ENCODE data around the gene TRIM71.

Gene TRIM71

GRCh38 chr3:32813180-32813579 lies 4.6 kb upstream of the TRIM71 start:
- H3K4me3 ChIP-seq (ENCODE audit: insufficient read depth, low read length, poor library complexity, severe bottlenecking), result no peak overlapping the region
- H3K4me2 ChIP-seq (ENCODE audit: low read depth, low read length, poor library complexity, severe bottlenecking), result no peak overlapping the region
- no peaks in the 10 kb centered on the region for H3K9me2 ChIP-seq (replicated peaks; ENCODE audit: insufficient read depth, low read length)
- H4K20me1 ChIP-seq (ENCODE audit: low read depth, low read length), result no peaks in the 10 kb centered on the region
- TF ChIP-seq, protein P1, sequence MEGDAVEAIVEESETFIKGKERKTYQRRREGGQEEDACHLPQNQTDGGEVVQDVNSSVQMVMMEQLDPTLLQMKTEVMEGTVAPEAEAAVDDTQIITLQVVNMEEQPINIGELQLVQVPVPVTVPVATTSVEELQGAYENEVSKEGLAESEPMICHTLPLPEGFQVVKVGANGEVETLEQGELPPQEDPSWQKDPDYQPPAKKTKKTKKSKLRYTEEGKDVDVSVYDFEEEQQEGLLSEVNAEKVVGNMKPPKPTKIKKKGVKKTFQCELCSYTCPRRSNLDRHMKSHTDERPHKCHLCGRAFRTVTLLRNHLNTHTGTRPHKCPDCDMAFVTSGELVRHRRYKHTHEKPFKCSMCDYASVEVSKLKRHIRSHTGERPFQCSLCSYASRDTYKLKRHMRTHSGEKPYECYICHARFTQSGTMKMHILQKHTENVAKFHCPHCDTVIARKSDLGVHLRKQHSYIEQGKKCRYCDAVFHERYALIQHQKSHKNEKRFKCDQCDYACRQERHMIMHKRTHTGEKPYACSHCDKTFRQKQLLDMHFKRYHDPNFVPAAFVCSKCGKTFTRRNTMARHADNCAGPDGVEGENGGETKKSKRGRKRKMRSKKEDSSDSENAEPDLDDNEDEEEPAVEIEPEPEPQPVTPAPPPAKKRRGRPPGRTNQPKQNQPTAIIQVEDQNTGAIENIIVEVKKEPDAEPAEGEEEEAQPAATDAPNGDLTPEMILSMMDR (IDR thresholded peaks at IDR 0.05; ENCODE audit: insufficient read depth, low read length, poor library complexity, severe bottlenecking), result no peak
- no peak for TF ChIP-seq EZH2phosphoT487 (conservative IDR thresholded peaks at IDR 0.05; ENCODE audit: low read length)
- no peak overlapping the region for H3K27ac ChIP-seq (ENCODE audit: low read depth, low read length)
- no peaks in the 10 kb centered on the region for H3K79me2 ChIP-seq (ENCODE audit: insufficient read depth, low read length)
- H3K9ac ChIP-seq (ENCODE audit: low read length), result no peak overlapping the region
- no peaks in the 10 kb centered on the region for H3K36me3 ChIP-seq (ENCODE audit: low read length)
- H3K9me3 ChIP-seq (ENCODE audit: insufficient read depth, low read length), result no peaks in the 10 kb centered on the region
- H3F3A ChIP-seq (ENCODE audit: insufficient read depth), result no peaks in the 10 kb centered on the region
- no peaks in the 10 kb centered on the region for H3K27me3 ChIP-seq (ENCODE audit: low read length)
- H2AFZ ChIP-seq (ENCODE audit: low read depth, low read length, severe bottlenecking), result no peak overlapping the region

- no peaks in the 10 kb centered on the region for H3F3A ChIP-seq (ENCODE audit: insufficient read depth)
- H3K4me2 ChIP-seq (ENCODE audit: low read depth, low read length, poor library complexity, severe bottlenecking), result no peak overlapping the region
- no peaks in the 10 kb centered on the region for H3K9me2 ChIP-seq (replicated peaks; ENCODE audit: insufficient read depth, low read length)
- H4K20me1 ChIP-seq (ENCODE audit: low read depth, low read length), result no peaks in the 10 kb centered on the region
- no peaks in the 10 kb centered on the region for H3K79me2 ChIP-seq (ENCODE audit: insufficient read depth, low read length)
- no peaks in the 10 kb centered on the region for H3K27me3 ChIP-seq (ENCODE audit: low read length)
- H3K36me3 ChIP-seq (ENCODE audit: low read length), result no peaks in the 10 kb centered on the region
- no peak overlapping the region for H2AFZ ChIP-seq (ENCODE audit: low read depth, low read length, severe bottlenecking)
- no peak overlapping the region for H3K27ac ChIP-seq (ENCODE audit: low read depth, low read length)
- H3K4me3 ChIP-seq (ENCODE audit: insufficient read depth, low read length, poor library complexity, severe bottlenecking), result no peak overlapping the region
- no peak overlapping the region for H3K9ac ChIP-seq (ENCODE audit: low read length)
- TF ChIP-seq, protein P1 (IDR thresholded peaks at IDR 0.05; ENCODE audit: insufficient read depth, low read length, poor library complexity, severe bottlenecking), result no peak
- TF ChIP-seq EZH2phosphoT487 (conservative IDR thresholded peaks at IDR 0.05; ENCODE audit: low read length), result no peak
- no peaks in the 10 kb centered on the region for H3K9me3 ChIP-seq (ENCODE audit: insufficient read depth, low read length)
These were observed 3.4 kb upstream of the TRIM71 start for GRCh38 chr3:32814361-32814760.

DNA sequence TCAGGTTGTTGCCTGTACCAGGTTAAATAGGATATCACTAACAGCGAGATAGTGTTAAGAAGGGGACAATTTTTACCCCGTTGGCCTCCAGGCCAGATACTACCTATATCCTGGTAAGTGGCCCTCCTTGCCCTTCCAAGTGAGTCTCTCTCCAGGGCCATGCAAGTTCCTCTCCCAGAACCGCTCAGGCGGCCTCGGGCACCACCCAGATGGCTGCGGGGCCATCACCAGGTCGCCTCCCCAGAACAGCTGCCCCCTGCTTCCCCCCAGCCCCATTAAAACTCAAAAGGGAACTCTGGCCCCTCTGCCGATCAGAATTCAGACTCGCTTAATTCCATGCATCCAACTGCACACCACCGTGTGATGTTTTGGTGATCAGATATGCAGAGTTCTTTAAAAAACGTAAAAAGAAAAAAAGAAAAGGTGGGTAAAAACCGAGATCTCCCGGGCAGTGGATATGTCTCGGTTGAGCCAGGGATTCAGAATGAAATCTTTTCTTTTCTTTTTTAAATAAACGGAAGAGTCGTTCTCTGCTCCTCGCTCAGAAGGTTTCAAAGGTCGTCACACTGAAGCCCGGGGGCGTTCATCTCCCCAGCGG lies 1.9 kb upstream of the TRIM71 start:
- Histone ChIP-seq H3K4me3 (ENCODE audit: insufficient read depth, low read length, poor library complexity, severe bottlenecking) (no peak overlapping the region), H2AFZ (ENCODE audit: low read depth, low read length, severe bottlenecking) (no peak overlapping the region), H3F3A (ENCODE audit: insufficient read depth) (no peaks in the 10 kb centered on the region), H3K27me3 (ENCODE audit: low read length) (no peaks in the 10 kb centered on the region), H3K9ac (ENCODE audit: low read length) (no peak overlapping the region), H3K9me3 (ENCODE audit: insufficient read depth, low read length) (no peaks in the 10 kb centered on the region), H3K36me3 (ENCODE audit: low read length) (no peaks in the 10 kb centered on the region), H3K27ac (ENCODE audit: low read depth, low read length) (no peak overlapping the region), H3K9me2 (replicated peaks; ENCODE audit: insufficient read depth, low read length) (no peaks in the 10 kb centered on the region), H3K4me2 (ENCODE audit: low read depth, low read length, poor library complexity, severe bottlenecking) (no peak overlapping the region), H3K79me2 (ENCODE audit: insufficient read depth, low read length) (no peaks in the 10 kb centered on the region), H4K20me1 (ENCODE audit: low read depth, low read length) (no peaks in the 10 kb centered on the region)
- no peak for TF ChIP-seq EZH2phosphoT487 (conservative IDR thresholded peaks at IDR 0.05; ENCODE audit: low read length)
- TF ChIP-seq, protein P1 (IDR thresholded peaks at IDR 0.05; ENCODE audit: insufficient read depth, low read length, poor library complexity, severe bottlenecking), result no peak
